Loucy (cell line): Measurements from ENCODE around the gene SLC25A26.
"Not testable (repeated sequence)": the region's sequence is repeated elsewhere in the genome, so short reads cannot be mapped to it uniquely, and the experiment has no call there.

Experiments
- H2AFZ ChIP-seq: fragments of 200-600 bp; sonication (generic); 2 replicates; pipeline ENCODE4 v1.6.0; 2016; ENCODE audit warnings: antibody characterized with exemption, mild to moderate bottlenecking, low read length, moderate library complexity
- H3F3A ChIP-seq: fragments of 200-600 bp; 2 replicates; pipeline ENCODE4 v1.6.0; 2016; ENCODE audit warnings: antibody characterized with exemption, low read depth, mild to moderate bottlenecking
- H3K27me3 ChIP-seq: fragments of 200-600 bp; sonication (generic); 2 replicates; pipeline ENCODE4 v1.6.1; 2014; ENCODE audit warnings: low read length, mild to moderate bottlenecking; ENCODE audit not compliant: insufficient read depth, poor library complexity, severe bottlenecking
- H3K36me3 ChIP-seq: fragments of 200-600 bp; sonication (generic); 2 replicates; pipeline ENCODE4 v1.6.1; 2016; ENCODE audit warnings: low read length; ENCODE audit not compliant: insufficient read depth
- H3K4me1 ChIP-seq: fragments of 200-600 bp; sonication (generic); 2 replicates; pipeline ENCODE4 v1.5.1; 2014; ENCODE audit warnings: low read length, mild to moderate bottlenecking; ENCODE audit not compliant: insufficient read depth, poor library complexity, severe bottlenecking
- H3K4me2 ChIP-seq: fragments of 200-600 bp; sonication (generic); 2 replicates; pipeline ENCODE4 v1.6.0; 2014; ENCODE audit warnings: antibody characterized with exemption, low read length, low read depth, mild to moderate bottlenecking; ENCODE audit not compliant: poor library complexity, severe bottlenecking
- H3K4me3 ChIP-seq: fragments of 200-600 bp; sonication (generic); 2 replicates; pipeline ENCODE4 v1.5.1; 2014; ENCODE audit warnings: low read length, mild to moderate bottlenecking, mixed read lengths; ENCODE audit not compliant: poor library complexity, severe bottlenecking
- H3K79me2 ChIP-seq: fragments of 200-600 bp; sonication (generic); 2 replicates; pipeline ENCODE4 v1.6.1; 2014; ENCODE audit warnings: low read length; ENCODE audit not compliant: insufficient read depth
- H3K9ac ChIP-seq: fragments of 200-600 bp; sonication (generic); 2 replicates; pipeline ENCODE4 v1.6.0; 2014; ENCODE audit warnings: mild to moderate bottlenecking, low read depth, low read length, moderate library complexity; ENCODE audit not compliant: poor library complexity, severe bottlenecking
- H3K9me2 ChIP-seq: fragments of 200-600 bp; sonication (generic); replicated peaks from 2 replicates; pipeline ENCODE4 v1.6.1; 2016; ENCODE audit warnings: low read depth, low read length, mixed read lengths
- H3K9me3 ChIP-seq: fragments of 200-600 bp; sonication (generic); 2 replicates; pipeline ENCODE4 v1.6.1; 2014; ENCODE audit warnings: mild to moderate bottlenecking, antibody characterized with exemption, low read length, low read depth; ENCODE audit not compliant: insufficient read depth
- H4K20me1 ChIP-seq: fragments of 200-600 bp; sonication (generic); 2 replicates; pipeline ENCODE4 v1.6.0; 2014; ENCODE audit warnings: antibody characterized with exemption, low read length, mild to moderate bottlenecking; ENCODE audit not compliant: insufficient read depth, poor library complexity, severe bottlenecking
- EZH2phosphoT487 ChIP-seq: fragments of 200-600 bp; IDR thresholded peaks from 2 replicates; pipeline ENCODE4 v1.6.1; 2018; ENCODE audit warnings: antibody characterized with exemption, mild to moderate bottlenecking, moderate library complexity, borderline replicate concordance
- TF ChIP-seq, protein P1 (sequence below): fragments of 200-600 bp; sonication (generic); conservative IDR thresholded peaks from 2 replicates; pipeline ENCODE4 v1.5.1; 2014; ENCODE audit warnings: mild to moderate bottlenecking, antibody characterized with exemption, low read length

The SLC25A26 gene

DNA sequence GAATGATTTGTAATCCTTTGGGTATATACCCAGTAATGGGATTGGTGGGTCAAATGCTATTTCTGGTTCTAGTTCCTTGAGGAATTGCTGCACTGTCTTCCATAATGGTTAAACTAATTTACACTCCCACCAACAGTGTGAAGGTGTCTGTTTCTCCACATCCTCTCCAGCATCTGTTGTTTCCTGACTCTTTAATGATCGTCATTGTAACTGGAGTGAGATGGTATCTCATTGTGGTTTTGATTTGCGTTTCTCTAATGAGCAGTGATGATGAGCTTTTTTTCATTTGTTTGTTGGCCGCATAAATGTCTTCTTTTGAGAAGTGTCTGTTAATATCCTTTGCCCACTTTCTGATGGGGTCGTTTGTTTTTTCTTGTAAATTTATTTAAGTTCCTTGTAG is 86.2 kb downstream of the SLC25A26 start:
- not testable (repeated sequence) for H3F3A ChIP-seq, H4K20me1 ChIP-seq, H3K27me3 ChIP-seq, H2AFZ ChIP-seq, H3K9ac ChIP-seq, H3K9me3 ChIP-seq, H3K9me2 ChIP-seq, H3K36me3 ChIP-seq
- H3K79me2 ChIP-seq = peaks cover 16% of the 10 kb centered on the region
- H3K4me1 ChIP-seq = peaks cover 47% of the 10 kb centered on the region
- H3K4me2 ChIP-seq = peak overlapping the region; percentile 44
- peak overlapping the region; percentile 21 for H3K4me3 ChIP-seq

DNA sequence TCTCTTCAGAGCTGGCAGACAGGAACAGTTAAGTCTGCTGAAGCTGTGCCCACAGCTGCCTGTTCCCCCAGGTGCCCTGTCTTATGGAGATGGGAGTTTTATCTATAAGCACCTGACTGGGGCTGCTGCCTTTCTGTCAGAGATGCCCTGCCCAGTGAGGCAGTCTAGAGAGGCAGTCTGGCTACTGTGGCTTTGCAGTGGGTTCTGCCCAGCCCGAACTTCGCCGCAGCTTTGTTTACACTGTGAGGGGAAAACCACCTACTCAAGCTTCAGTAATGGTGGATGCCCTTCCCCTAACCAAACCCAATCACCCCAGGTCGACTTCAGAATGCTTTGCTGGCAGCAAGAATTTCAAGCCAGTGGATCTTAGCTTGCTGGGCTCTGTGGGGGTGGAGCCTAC is 91.2 kb downstream of the SLC25A26 start:
- Histone ChIP-seq H3K79me2 (peaks cover 18% of the 10 kb centered on the region), H3F3A (no peaks in the 10 kb centered on the region), H4K20me1 (no peaks in the 10 kb centered on the region), H3K4me3 (no peak overlapping the region), H3K9me2 (no peaks in the 10 kb centered on the region), H3K9me3 (peaks cover 16% of the 10 kb centered on the region; the same call in 1 of the 2 replicates), H3K36me3 (no peaks in the 10 kb centered on the region), H3K4me1 (peaks cover 5% of the 10 kb centered on the region), H3K27me3 (no peaks in the 10 kb centered on the region), H3K9ac (no peak overlapping the region), H2AFZ (no peak overlapping the region), H3K4me2 (no peak overlapping the region)
- TF ChIP-seq EZH2phosphoT487 = no peak

DNA sequence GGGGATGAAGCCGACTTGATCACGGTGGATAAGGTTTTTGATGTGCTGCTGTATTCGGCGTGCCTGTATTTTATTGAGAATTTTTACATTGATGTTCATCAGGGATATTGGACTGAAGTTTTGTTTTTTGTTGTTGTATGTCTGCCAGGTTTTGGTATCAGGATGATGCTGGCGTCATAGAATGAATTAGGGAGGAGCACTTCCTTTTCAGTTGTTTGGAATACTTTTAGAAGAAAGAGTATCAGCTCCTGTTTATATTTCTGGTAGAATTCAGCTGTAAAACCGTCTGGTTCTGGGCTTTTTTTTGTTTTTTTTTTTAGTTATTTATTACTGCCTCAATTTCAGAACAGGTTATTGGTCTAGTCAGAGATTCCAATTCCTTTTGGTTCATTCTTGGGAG is 93.7 kb downstream of the SLC25A26 start:
- Histone ChIP-seq H2AFZ (no peak overlapping the region), H3K4me3 (no peak overlapping the region), H3K79me2 (peaks cover 16% of the 10 kb centered on the region), H3K36me3 (no peaks in the 10 kb centered on the region), H3K9ac (no peak overlapping the region), H3K9me2 (no peaks in the 10 kb centered on the region), H4K20me1 (no peaks in the 10 kb centered on the region), H3K27me3 (no peaks in the 10 kb centered on the region), H3K4me2 (no peak overlapping the region), H3F3A (no peaks in the 10 kb centered on the region), H3K4me1 (peaks cover 14% of the 10 kb centered on the region), H3K9me3 (peaks cover 16% of the 10 kb centered on the region; the same call in 1 of the 2 replicates)
- no peak for TF ChIP-seq EZH2phosphoT487
- TF ChIP-seq, protein P1, sequence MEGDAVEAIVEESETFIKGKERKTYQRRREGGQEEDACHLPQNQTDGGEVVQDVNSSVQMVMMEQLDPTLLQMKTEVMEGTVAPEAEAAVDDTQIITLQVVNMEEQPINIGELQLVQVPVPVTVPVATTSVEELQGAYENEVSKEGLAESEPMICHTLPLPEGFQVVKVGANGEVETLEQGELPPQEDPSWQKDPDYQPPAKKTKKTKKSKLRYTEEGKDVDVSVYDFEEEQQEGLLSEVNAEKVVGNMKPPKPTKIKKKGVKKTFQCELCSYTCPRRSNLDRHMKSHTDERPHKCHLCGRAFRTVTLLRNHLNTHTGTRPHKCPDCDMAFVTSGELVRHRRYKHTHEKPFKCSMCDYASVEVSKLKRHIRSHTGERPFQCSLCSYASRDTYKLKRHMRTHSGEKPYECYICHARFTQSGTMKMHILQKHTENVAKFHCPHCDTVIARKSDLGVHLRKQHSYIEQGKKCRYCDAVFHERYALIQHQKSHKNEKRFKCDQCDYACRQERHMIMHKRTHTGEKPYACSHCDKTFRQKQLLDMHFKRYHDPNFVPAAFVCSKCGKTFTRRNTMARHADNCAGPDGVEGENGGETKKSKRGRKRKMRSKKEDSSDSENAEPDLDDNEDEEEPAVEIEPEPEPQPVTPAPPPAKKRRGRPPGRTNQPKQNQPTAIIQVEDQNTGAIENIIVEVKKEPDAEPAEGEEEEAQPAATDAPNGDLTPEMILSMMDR = no peak

DNA sequence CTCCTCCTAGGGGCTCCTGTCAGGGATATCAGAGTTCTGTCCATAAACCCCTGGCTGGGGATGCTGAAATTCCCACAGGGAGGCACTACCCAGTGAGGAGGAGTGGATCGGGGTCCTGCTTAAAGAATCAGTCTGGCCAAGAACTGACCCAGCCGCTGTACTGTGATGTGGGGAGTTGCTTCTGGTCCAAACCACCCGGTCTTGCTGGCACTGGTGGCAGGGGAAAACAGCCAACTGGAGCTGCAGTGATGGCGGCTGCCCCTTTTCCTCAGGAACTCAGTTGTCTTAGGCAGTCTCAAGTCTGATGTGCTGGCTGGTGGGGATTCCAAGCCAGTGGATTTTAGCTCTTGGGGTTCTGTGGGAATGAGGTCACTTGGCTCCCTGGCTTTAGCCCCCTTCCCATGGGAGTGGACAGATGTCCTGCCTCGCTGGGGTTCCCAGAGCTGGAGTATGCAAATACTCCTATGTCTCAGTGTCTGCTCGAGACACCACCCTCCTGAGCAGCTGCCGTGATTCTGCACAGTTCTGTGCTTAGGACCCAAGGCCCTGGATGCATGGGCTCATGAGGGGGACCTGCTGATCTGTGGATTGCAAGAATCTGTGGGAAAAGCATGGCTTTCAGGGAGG is 97.1 kb downstream of the SLC25A26 start:
- H3K9ac ChIP-seq = no peak overlapping the region
- peaks cover 46% of the 10 kb centered on the region for H3K4me1 ChIP-seq
- TF ChIP-seq, protein P1 = no peak
- TF ChIP-seq EZH2phosphoT487 = no peak
- no peak overlapping the region for H2AFZ ChIP-seq
- peaks cover 7% of the 10 kb centered on the region; the same call in 1 of the 2 replicates for H3K9me3 ChIP-seq
- no peak overlapping the region for H3K4me2 ChIP-seq
- H3K9me2 ChIP-seq = no peaks in the 10 kb centered on the region
- no peaks in the 10 kb centered on the region for H3K27me3 ChIP-seq
- H3F3A ChIP-seq = no peaks in the 10 kb centered on the region
- no peak overlapping the region for H3K4me3 ChIP-seq
- peaks cover 5% of the 10 kb centered on the region; the same call in 1 of the 2 replicates for H3K79me2 ChIP-seq
- no peaks in the 10 kb centered on the region for H4K20me1 ChIP-seq
- H3K36me3 ChIP-seq = no peaks in the 10 kb centered on the region
